Esophagus muscularis mucosa (tissue), 4 donors: ENCODE results near the gene GNB5. TPM values are rescaled to one million over a fixed set of nuclear protein-coding genes. Genes with fewer than 3 reads are reported as not detected.
A peak's percentile ranks its signal among the peaks of the same experiment; 100 is the strongest.
"Not testable (repeated sequence)": the region's sequence is repeated elsewhere in the genome, so short reads cannot be mapped to it uniquely, and the experiment has no call there.

Source experiments
- DNase-seq: peaks from one replicate; pipeline ENCODE4 v3.0.0-alpha.2; 2017; ENCODE audit errors: extremely low spot score
- H3K27ac ChIP-seq, 4 donors: fragments of 200-600 bp; sonication (generic); replicated peaks in 1 of 4; 1 replicate in 3 of 4; 2 replicates in 1 of 4; pipeline ENCODE4 v1.5.1; 2016 to 2019; ENCODE audit warnings: mild to moderate bottlenecking in 1 of 4
- H3K27me3 ChIP-seq, 4 donors: fragments of 200-600 bp; sonication (generic); one replicate each; pipeline versions ENCODE4 v1.5.1 to v1.6.0; 2016 to 2019
- H3K36me3 ChIP-seq, 4 donors: fragments of 200-600 bp; sonication (generic); one replicate each; pipeline ENCODE4 v1.5.1; 2016 to 2019
- H3K4me1 ChIP-seq, 4 donors: fragments of 200-600 bp; sonication (generic); one replicate each; pipeline ENCODE4 v1.5.1; 2016 to 2019
- H3K4me3 ChIP-seq, 4 donors: fragments of 200-600 bp; sonication (generic); 1 replicate in 2 of 4; 2 replicates in 2 of 4; pipeline ENCODE4 v1.5.1; 2016 to 2019; ENCODE audit warnings: mild to moderate bottlenecking in 4 of 4, moderate library complexity in 1 of 4
- H3K9me3 ChIP-seq, 4 donors: fragments of 200-600 bp; sonication (generic); 1 replicate in 3 of 4; 2 replicates in 1 of 4; pipeline ENCODE4 v1.5.1; 2016 to 2019
- CTCF ChIP-seq, 3 experiments: fragments of 200-600 bp in 2 of 3; fragments of 450-650 bp in 1 of 3; sonication (generic) in 2 of 3; IDR thresholded peaks; one replicate each; pipeline ENCODE4 v1.5.1; 2017 to 2019; ENCODE audit warnings: antibody characterized with exemption in 3 of 3, mild to moderate bottlenecking in 2 of 3, moderate library complexity in 1 of 3
- EP300 ChIP-seq: sonication (generic); formaldehyde crosslinking; IDR thresholded peaks from one replicate; pipeline ENCODE4 v1.6.1; 2017; ENCODE audit warnings: antibody characterized with exemption
- POLR2A ChIP-seq: fragments of 450-650 bp; IDR thresholded peaks from one replicate; pipeline ENCODE4 v1.6.1; 2017; ENCODE audit warnings: antibody characterized with exemption, moderate library complexity, mild to moderate bottlenecking, low read depth
- POLR2AphosphoS5 ChIP-seq, 2 donors: sonication (generic); formaldehyde crosslinking; IDR thresholded peaks; one replicate each; pipeline ENCODE4 v1.6.1; 2017; ENCODE audit warnings: antibody characterized with exemption in 2 of 2
- WGBS: methylation state at CpG from one replicate; pipeline ENCODE4 v1.1.5; 2018; 5-methylcytosine and 5-hydroxymethylcytosine counted together
- intact Hi-C: fragments of 100-400 bp; cut with DNase I; formaldehyde crosslinking; loops from one replicate; pipeline ENCODE4 v1.15.1; 2023
- total RNA-seq, 4 donors: library from RNA; depleted of rRNA; stranded (reverse); fragments of >200 nt; gene quantifications; one replicate each; pipeline versions ENCODE4 v1.1.0 to v1.2.1, GENCODE V29; 2016

Gene GNB5
- total RNA-seq, 4 donors from 2014 or later: 26.7 to 50.1 (median 36.2) TPM

GRCh38 chr15:52098323-52098722 is 92.9 kb downstream of the GNB5 start:
- Histone ChIP-seq H3K4me3 (no peak overlapping the region), H3K36me3 (no peaks in the 10 kb centered on the region), H3K27me3 (no peaks in the 10 kb centered on the region), H3K27ac (no peak overlapping the region), H3K4me1 (peaks cover 8 to 26% (median 18%) of the 10 kb centered on the region in 4 donors), H3K9me3 (no peaks in the 10 kb centered on the region)
- TF ChIP-seq EP300 (no peak), CTCF (IDR thresholded peaks at IDR 0.05) (no peak), POLR2AphosphoS5 (IDR thresholded peaks at IDR 0.05) (no peak), POLR2A (no peak)
- intact Hi-C loops: no loop called here
- WGBS: 91% methylated on average over 2 of the region's 2 CpGs
- DNase-seq: no peak

GRCh38 chr15:52097180-52097579 is 94.0 kb downstream of the GNB5 start:
- no peak for DNase-seq
- intact Hi-C loops: no loop called here
- Histone ChIP-seq H3K4me3 (no peak overlapping the region), H3K4me1 (peaks cover 8 to 26% (median 21%) of the 10 kb centered on the region in 4 donors), H3K27me3 (no peaks in the 10 kb centered on the region), H3K36me3 (no peaks in the 10 kb centered on the region), H3K9me3 (no peaks in the 10 kb centered on the region), H3K27ac (no peak overlapping the region)
- TF ChIP-seq POLR2AphosphoS5 (IDR thresholded peaks at IDR 0.05): no peak
- no peak for TF ChIP-seq EP300

- H3K4me1 ChIP-seq: peaks cover 8 to 26% (median 21%) of the 10 kb centered on the region in 4 donors
- H3K9me3 ChIP-seq, intact Hi-C loops, DNase-seq, H3K27me3 ChIP-seq, H3K4me3 ChIP-seq, H3K27ac ChIP-seq, H3K36me3 ChIP-seq: not testable (repeated sequence)
- WGBS: 95% methylated on average over 9 of the region's 9 CpGs
Measured at GRCh38 chr15:52096536-52096935, 94.7 kb downstream of the GNB5 start.

GRCh38 chr15:52095597-52096262 is 95.5 kb downstream of the GNB5 start:
- TF ChIP-seq POLR2A (no peak), CTCF (IDR thresholded peaks at IDR 0.05) (no peak), POLR2AphosphoS5 (IDR thresholded peaks at IDR 0.05) (peak in 1 of 2 donors; percentile 20), EP300 (no peak)
- Histone ChIP-seq H3K4me1 (peaks cover 8 to 22% (median 21%) of the 10 kb centered on the region in 4 donors), H3K27me3 (no peaks in the 10 kb centered on the region), H3K9me3 (peaks cover 0 to 2% (median 0%) of the 10 kb centered on the region in 4 donors), H3K27ac (peak overlapping the region in 1 of 4 donors; percentile 30), H3K36me3 (no peaks in the 10 kb centered on the region), H3K4me3 (no peak overlapping the region)
- no peak for DNase-seq
- WGBS: 46% methylated on average over 4 of the region's 4 CpGs
- intact Hi-C loops: no loop called here

- no peaks in the 10 kb centered on the region for H3K36me3 ChIP-seq
Measured at GRCh38 chr15:52094811-52095584, 96.2 kb downstream of the GNB5 start.

More at GRCh38 chr15:52094811-52095584, 96.2 kb downstream of the GNB5 start:
- Histone ChIP-seq H3K4me3 (no peak overlapping the region), H3K9me3 (peaks cover 0 to 9% (median 2%) of the 10 kb centered on the region in 4 donors), H3K27ac (peak overlapping the region in 1 of 4 donors; percentile 48), H3K4me1 (peaks cover 8 to 22% (median 21%) of the 10 kb centered on the region in 4 donors), H3K27me3 (no peaks in the 10 kb centered on the region)
- no peak for DNase-seq
- intact Hi-C loops: no loop called here
- WGBS: 88% methylated on average over 11 of the region's 12 CpGs
- TF ChIP-seq EP300 (no peak), POLR2A (no peak), POLR2AphosphoS5 (IDR thresholded peaks at IDR 0.05) (no peak), CTCF (IDR thresholded peaks at IDR 0.05) (no peak)
